Adrenal gland (tissue), 5 donors: ENCODE results near the gene RPTOR.

Experiments used
- POLR2A ChIP-seq, 2 donors: fragments of 450-650 bp; IDR thresholded peaks; one replicate each; pipeline ENCODE4 v1.6.1; 2017; ENCODE audit warnings: antibody characterized with exemption in 2 of 2, mild to moderate bottlenecking in 2 of 2, moderate library complexity in 1 of 2
- TF ChIP-seq, protein P1 (sequence below), 6 experiments: fragments of 450-650 bp in 4 of 6; fragments of 200-600 bp in 2 of 6; sonication (generic) in 1 of 6; IDR thresholded peaks; 1 replicate in 5 of 6; 2 replicates in 1 of 6; pipeline versions ENCODE4 v1.5.1 to v1.8.0; 2016 to 2021; ENCODE audit warnings: antibody characterized with exemption in 6 of 6, mild to moderate bottlenecking in 2 of 6, moderate library complexity in 1 of 6
- donor health status: DM: no; HTN: no; CAD: no.

DNA sequence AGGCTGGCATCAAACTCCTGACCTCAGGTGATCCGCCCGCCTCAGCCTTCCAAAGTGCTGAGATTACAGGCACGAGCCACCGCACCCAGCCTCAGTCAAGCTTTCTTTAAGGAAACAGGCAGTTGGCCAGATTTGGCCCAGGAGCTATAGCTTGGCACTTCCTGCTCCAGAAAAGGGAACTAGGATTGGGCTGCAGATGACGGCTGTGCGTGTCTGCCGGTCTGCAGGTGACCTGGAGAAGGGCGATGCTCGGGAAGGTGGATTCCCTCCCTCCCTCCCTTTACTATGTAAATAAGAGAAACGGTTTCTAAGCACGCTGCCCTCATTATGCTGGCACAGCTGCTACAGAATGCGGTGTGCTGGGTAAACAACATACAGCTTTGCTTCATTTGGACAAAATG lies 215.9 kb downstream of the RPTOR start:
- TF ChIP-seq, protein P1, sequence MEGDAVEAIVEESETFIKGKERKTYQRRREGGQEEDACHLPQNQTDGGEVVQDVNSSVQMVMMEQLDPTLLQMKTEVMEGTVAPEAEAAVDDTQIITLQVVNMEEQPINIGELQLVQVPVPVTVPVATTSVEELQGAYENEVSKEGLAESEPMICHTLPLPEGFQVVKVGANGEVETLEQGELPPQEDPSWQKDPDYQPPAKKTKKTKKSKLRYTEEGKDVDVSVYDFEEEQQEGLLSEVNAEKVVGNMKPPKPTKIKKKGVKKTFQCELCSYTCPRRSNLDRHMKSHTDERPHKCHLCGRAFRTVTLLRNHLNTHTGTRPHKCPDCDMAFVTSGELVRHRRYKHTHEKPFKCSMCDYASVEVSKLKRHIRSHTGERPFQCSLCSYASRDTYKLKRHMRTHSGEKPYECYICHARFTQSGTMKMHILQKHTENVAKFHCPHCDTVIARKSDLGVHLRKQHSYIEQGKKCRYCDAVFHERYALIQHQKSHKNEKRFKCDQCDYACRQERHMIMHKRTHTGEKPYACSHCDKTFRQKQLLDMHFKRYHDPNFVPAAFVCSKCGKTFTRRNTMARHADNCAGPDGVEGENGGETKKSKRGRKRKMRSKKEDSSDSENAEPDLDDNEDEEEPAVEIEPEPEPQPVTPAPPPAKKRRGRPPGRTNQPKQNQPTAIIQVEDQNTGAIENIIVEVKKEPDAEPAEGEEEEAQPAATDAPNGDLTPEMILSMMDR (IDR thresholded peaks at IDR 0.05): no peak
- no peak for TF ChIP-seq POLR2A (IDR thresholded peaks at IDR 0.05)
